ENCODE data around the gene ZNF208.
"Not testable (repeated sequence)": the region's sequence is repeated elsewhere in the genome, so short reads cannot be mapped to it uniquely, and the experiment has no call there.

GRCh38 chr19:21885516-21885915 lies 125.2 kb downstream of the ZNF208 start:
- not testable (repeated sequence) for TF ChIP-seq CTCF (IDR thresholded peaks at IDR 0.05); EZH2 (IDR thresholded peaks at IDR 0.05; ENCODE audit: borderline replicate concordance, insufficient read depth, low read depth, low read length, poor library complexity, severe bottlenecking)

Measured in B cell (primary cell).